Spleen (tissue), 11 donors: ENCODE measurements around the gene MEGF6. TPM values are rescaled to one million over a fixed set of nuclear protein-coding genes. Genes with fewer than 3 reads are reported as not detected.

Experiments
- DNase-seq: peaks from one replicate; pipeline ENCODE4 v3.0.0-alpha.2; 2020
- H3K27ac ChIP-seq, 8 donors: fragments of 200-600 bp; sonication (generic) in 7 of 8; 1 replicate in 4 of 8; 2 replicates in 4 of 8; pipeline versions ENCODE4 v1.5.0 to v1.8.0; 2016 to 2021; ENCODE audit warnings: inconsistent platforms in 4 of 8, mild to moderate bottlenecking in 4 of 8, moderate library complexity in 1 of 8
- H3K27me3 ChIP-seq, 7 donors: fragments of 200-600 bp; sonication (generic) in 6 of 7; replicated peaks in 1 of 7; 1 replicate in 4 of 7; 2 replicates in 3 of 7; pipeline versions ENCODE4 v1.5.0 to v1.8.0; 2016 to 2021; ENCODE audit warnings: inconsistent platforms in 3 of 7, mild to moderate bottlenecking in 1 of 7
- H3K36me3 ChIP-seq, 6 donors: fragments of 200-600 bp; sonication (generic) in 5 of 6; 1 replicate in 4 of 6; 2 replicates in 2 of 6; pipeline versions ENCODE4 v1.5.0 to v1.8.0; 2016 to 2021; ENCODE audit warnings: inconsistent platforms in 2 of 6
- H3K4me1 ChIP-seq, 6 donors: fragments of 200-600 bp; sonication (generic) in 5 of 6; 1 replicate in 3 of 6; 2 replicates in 3 of 6; pipeline versions ENCODE4 v1.5.0 to v1.8.0; 2016 to 2021; ENCODE audit warnings: inconsistent platforms in 3 of 6
- H3K4me3 ChIP-seq, 8 donors: fragments of 200-600 bp; sonication (generic) in 7 of 8; 1 replicate in 4 of 8; 2 replicates in 4 of 8; pipeline versions ENCODE4 v1.5.0 to v1.8.0; 2016 to 2021; ENCODE audit warnings: inconsistent platforms in 4 of 8, mild to moderate bottlenecking in 4 of 8, moderate library complexity in 2 of 8
- H3K9me3 ChIP-seq, 8 donors: fragments of 200-600 bp; sonication (generic) in 7 of 8; 1 replicate in 4 of 8; 2 replicates in 4 of 8; pipeline versions ENCODE4 v1.5.0 to v1.8.0; 2016 to 2021; ENCODE audit warnings: inconsistent platforms in 4 of 8
- POLR2A ChIP-seq, 3 donors: fragments of 450-650 bp; IDR thresholded peaks; one replicate each; pipeline ENCODE4 v1.5.1; 2017; ENCODE audit warnings: antibody characterized with exemption in 3 of 3, mild to moderate bottlenecking in 1 of 3
- POLR2AphosphoS5 ChIP-seq, 3 donors: sonication (generic); formaldehyde crosslinking; IDR thresholded peaks; one replicate each; pipeline ENCODE4 v1.5.1; 2017; ENCODE audit warnings: antibody characterized with exemption in 3 of 3
- WGBS, 5 donors: extraction: QIAGEN DNeasy Blood & Tissue Kit in 3 of 5; methylation state at CpG; one replicate each; pipeline versions ENCODE4 v1.1.5 to v1.1.7; 2013 to 2018; 5-methylcytosine and 5-hydroxymethylcytosine counted together
- intact Hi-C: fragments of 100-400 bp; cut with DNase I; formaldehyde crosslinking; loops from one replicate; pipeline ENCODE4 v1.15.0; 2023; ENCODE audit warnings: low total_unique reads
- polyA plus RNA-seq, 3 donors: library from polyadenylated mRNA; stranded (reverse); fragments of 200-250 nt; gene quantifications; one replicate each; pipeline ENCODE4 v1.2.1, GENCODE V29; 2013
- total RNA-seq, 7 donors: library from RNA; depleted of rRNA in 3 of 7; stranded (reverse); fragments of >200 nt in 3 of 7; fragmentation: NEBNext Ultra II Directional in 4 of 7; extraction: Animal tissue kit (Norgen Biotek cat#: 25700) in 4 of 7; gene quantifications; one replicate each; pipeline versions ENCODE4 v1.1.0 to v1.2.1, GENCODE V29; 2016 to 2021
- TF ChIP-seq, protein P1 (sequence below), 11 experiments: fragments of 200-600 bp in 7 of 11; fragments of 450-650 bp in 4 of 11; sonication (generic) in 4 of 11; IDR thresholded peaks in 8 of 11; conservative IDR thresholded peaks in 3 of 11; 1 replicate in 7 of 11; 2 replicates in 4 of 11; pipeline versions ENCODE4 v1.4.0 to v1.8.0; 2016 to 2021; ENCODE audit warnings: antibody characterized with exemption in 11 of 11, inconsistent platforms in 4 of 11, mild to moderate bottlenecking in 1 of 11
- donor health status: healthy with polysubstance abuse.
- donor health status: DM: no; HTN: no; CAD: no; lungs with moderate emphysema.
- donor health status: DM: no; HTN: no; CAD: no.
- donor health status: Bipolar disorder and iron deficiency.
- donor health status: healthy.
- donor health status: DM: no; HTN: no; CAD: no.
- donor health status: DM: yes; HTN: yes; CAD: no.

MEGF6 gene
- total and polyA plus RNA-seq, 10 donors, result 8.7 to 39.5 (median 20.3) TPM

- intact Hi-C loops, result no loop called here
- Histone ChIP-seq H3K27ac (no peak overlapping the region), H3K4me1 (peaks cover 0 to 23% (median 8%) of the 10 kb centered on the region in 6 donors), H3K4me3 (no peak overlapping the region), H3K36me3 (no peaks in the 10 kb centered on the region), H3K27me3 (peaks cover 0 to 64% (median 0%) of the 10 kb centered on the region in 7 donors), H3K9me3 (no peaks in the 10 kb centered on the region)
- no peak for DNase-seq
- TF ChIP-seq POLR2AphosphoS5 (IDR thresholded peaks at IDR 0.05) (no peak), POLR2A (IDR thresholded peaks at IDR 0.05) (no peak)
- TF ChIP-seq, protein P1, sequence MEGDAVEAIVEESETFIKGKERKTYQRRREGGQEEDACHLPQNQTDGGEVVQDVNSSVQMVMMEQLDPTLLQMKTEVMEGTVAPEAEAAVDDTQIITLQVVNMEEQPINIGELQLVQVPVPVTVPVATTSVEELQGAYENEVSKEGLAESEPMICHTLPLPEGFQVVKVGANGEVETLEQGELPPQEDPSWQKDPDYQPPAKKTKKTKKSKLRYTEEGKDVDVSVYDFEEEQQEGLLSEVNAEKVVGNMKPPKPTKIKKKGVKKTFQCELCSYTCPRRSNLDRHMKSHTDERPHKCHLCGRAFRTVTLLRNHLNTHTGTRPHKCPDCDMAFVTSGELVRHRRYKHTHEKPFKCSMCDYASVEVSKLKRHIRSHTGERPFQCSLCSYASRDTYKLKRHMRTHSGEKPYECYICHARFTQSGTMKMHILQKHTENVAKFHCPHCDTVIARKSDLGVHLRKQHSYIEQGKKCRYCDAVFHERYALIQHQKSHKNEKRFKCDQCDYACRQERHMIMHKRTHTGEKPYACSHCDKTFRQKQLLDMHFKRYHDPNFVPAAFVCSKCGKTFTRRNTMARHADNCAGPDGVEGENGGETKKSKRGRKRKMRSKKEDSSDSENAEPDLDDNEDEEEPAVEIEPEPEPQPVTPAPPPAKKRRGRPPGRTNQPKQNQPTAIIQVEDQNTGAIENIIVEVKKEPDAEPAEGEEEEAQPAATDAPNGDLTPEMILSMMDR (IDR thresholded peaks at IDR 0.05 in 8 of 11, conservative IDR thresholded peaks at IDR 0.05 in 3 of 11), result no peak
- 77 to 86% (median 81%) methylated on average over 3 to 14 of the region's 14 CpGs for WGBS, 5 donors
Observed at GRCh38 chr1:3475839-3476573, 135.3 kb downstream of the MEGF6 start.

GRCh38 chr1:3474421-3474820 lies 136.9 kb downstream of the MEGF6 start:
- TF ChIP-seq POLR2AphosphoS5 (IDR thresholded peaks at IDR 0.05) (no peak), POLR2A (IDR thresholded peaks at IDR 0.05) (no peak)
- TF ChIP-seq, protein P1 (IDR thresholded peaks at IDR 0.05 in 8 of 11, conservative IDR thresholded peaks at IDR 0.05 in 3 of 11), result no peak
- 65 to 70% (median 68%) methylated on average over 5 to 10 of the region's 10 CpGs for WGBS, 5 donors
- no peaks in the 10 kb centered on the region for H3K36me3 ChIP-seq
- H3K4me1 ChIP-seq, result peaks cover 0 to 26% (median 8%) of the 10 kb centered on the region in 6 donors
- H3K4me3 ChIP-seq, result no peak overlapping the region
- peaks cover 0 to 49% (median 0%) of the 10 kb centered on the region in 7 donors for H3K27me3 ChIP-seq
- no peaks in the 10 kb centered on the region for H3K9me3 ChIP-seq
- no peak overlapping the region for H3K27ac ChIP-seq
- DNase-seq, result no peak
- intact Hi-C loops, result no loop called here

GRCh38 chr1:3474016-3474415 lies 137.3 kb downstream of the MEGF6 start:
- TF ChIP-seq, protein P1 (IDR thresholded peaks at IDR 0.05 in 8 of 11, conservative IDR thresholded peaks at IDR 0.05 in 3 of 11), result no peak
- TF ChIP-seq POLR2AphosphoS5 (IDR thresholded peaks at IDR 0.05) (no peak), POLR2A (IDR thresholded peaks at IDR 0.05) (no peak)
- no peak for DNase-seq
- no peaks in the 10 kb centered on the region for H3K36me3 ChIP-seq
- no peaks in the 10 kb centered on the region for H3K9me3 ChIP-seq
- H3K27me3 ChIP-seq, result peaks cover 0 to 45% (median 0%) of the 10 kb centered on the region in 7 donors
- peak overlapping the region in 1 of 8 donors; percentile 60 for H3K27ac ChIP-seq
- H3K4me1 ChIP-seq, result peaks cover 0 to 26% (median 8%) of the 10 kb centered on the region in 6 donors
- 85 to 93% (median 90%) methylated on average over 5 to 8 of the region's 8 CpGs for WGBS, 5 donors
- H3K4me3 ChIP-seq, result no peak overlapping the region
- intact Hi-C loops, result no loop called here

GRCh38 chr1:3473381-3473844 lies 137.9 kb downstream of the MEGF6 start:
- no peak overlapping the region for H3K4me3 ChIP-seq
- no peaks in the 10 kb centered on the region for H3K9me3 ChIP-seq
- 69 to 77% (median 74%) methylated on average over 17 to 20 of the region's 20 CpGs for WGBS, 5 donors
- TF ChIP-seq POLR2AphosphoS5 (IDR thresholded peaks at IDR 0.05) (peak in 2 of 3 donors; percentile 30 to 74), POLR2A (IDR thresholded peaks at IDR 0.05) (no peak)
- TF ChIP-seq, protein P1 (IDR thresholded peaks at IDR 0.05 in 8 of 11, conservative IDR thresholded peaks at IDR 0.05 in 3 of 11), result no peak
- no peak for DNase-seq
- peak overlapping the region in 2 of 8 donors; percentile 5 to 60 for H3K27ac ChIP-seq
- H3K4me1 ChIP-seq, result peaks cover 0 to 26% (median 8%) of the 10 kb centered on the region in 6 donors
- intact Hi-C loops, result no loop called here
- H3K36me3 ChIP-seq, result no peaks in the 10 kb centered on the region
- peaks cover 0 to 42% (median 0%) of the 10 kb centered on the region in 7 donors for H3K27me3 ChIP-seq
